HG03196 (cell line): Measurements from ENCODE around the gene MDM4.
"Not testable (repeated sequence)": the region's sequence is repeated elsewhere in the genome, so short reads cannot be mapped to it uniquely, and the experiment has no call there.

ENCODE experiments used
- ATAC-seq: cut with Tn5 transposase; IDR thresholded peaks from one replicate; pipeline ENCODE4 v1.9.1; 2021; ENCODE audit not compliant: unreplicated experiment

MDM4 gene

GRCh38 chr1:204560002-204560401 lies 43.8 kb downstream of the MDM4 start:
- ATAC-seq, result not testable (repeated sequence)

- ATAC-seq, result no peak
Measured at GRCh38 chr1:204560590-204561150, 44.5 kb downstream of the MDM4 start.

GRCh38 chr1:204562075-204562990 lies 46.1 kb downstream of the MDM4 start:
- no peak for ATAC-seq

GRCh38 chr1:204563307-204563706 lies 47.1 kb downstream of the MDM4 start:
- no peak for ATAC-seq

- no peak for ATAC-seq
Measured at GRCh38 chr1:204563780-204564179, 47.6 kb downstream of the MDM4 start.

- peak; percentile 72 for ATAC-seq
Measured at GRCh38 chr1:204564835-204565234, 48.6 kb downstream of the MDM4 start.

- ATAC-seq, result no peak
Measured at GRCh38 chr1:204565617-204566582, 49.7 kb downstream of the MDM4 start.

GRCh38 chr1:204566583-204566955 lies 50.4 kb downstream of the MDM4 start:
- no peak for ATAC-seq

GRCh38 chr1:204567071-204567470 lies 50.9 kb downstream of the MDM4 start:
- no peak for ATAC-seq

- ATAC-seq, result no peak
Measured at GRCh38 chr1:204568576-204569315, 52.5 kb downstream of the MDM4 start.

- ATAC-seq, result no peak
Measured at GRCh38 chr1:204569478-204569877, 53.3 kb downstream of the MDM4 start.

- ATAC-seq, result not testable (repeated sequence)
Measured at GRCh38 chr1:204570021-204570420, 53.8 kb downstream of the MDM4 start.

- ATAC-seq, result no peak
Measured at GRCh38 chr1:204571128-204571527, 54.9 kb downstream of the MDM4 start.

GRCh38 chr1:204571631-204572030 lies 55.4 kb downstream of the MDM4 start:
- ATAC-seq, result no peak

GRCh38 chr1:204572923-204573922 lies 57.0 kb downstream of the MDM4 start:
- ATAC-seq, result no peak

- no peak for ATAC-seq
Measured at GRCh38 chr1:204574016-204574864, 58.0 kb downstream of the MDM4 start.

GRCh38 chr1:204574865-204575163 lies 58.6 kb downstream of the MDM4 start:
- ATAC-seq, result no peak
